ENCODE data around the gene SLC3A2.

Gene SLC3A2

DNA sequence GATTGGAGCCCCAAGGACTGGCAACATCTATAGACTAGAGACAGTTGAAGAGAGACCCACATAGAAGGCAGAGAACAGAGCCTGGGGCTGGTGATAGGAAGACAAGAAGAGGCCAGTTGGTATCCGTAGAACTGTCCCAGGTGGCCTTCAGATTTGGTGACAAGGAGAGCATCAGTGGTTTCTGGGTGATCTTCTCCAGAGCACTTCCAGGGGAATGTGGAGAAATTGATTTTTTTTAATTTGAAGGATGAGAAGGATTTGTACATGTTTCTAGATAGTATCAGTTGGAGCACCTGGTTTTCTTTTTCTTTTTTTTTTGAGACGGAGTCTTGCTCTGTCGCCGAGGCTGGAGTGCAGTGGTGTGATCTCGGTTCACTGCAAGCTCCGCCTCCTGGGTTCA is 14.8 kb downstream of the SLC3A2 start:
- ATAC-seq (replicated peaks; ENCODE audit: extremely low read depth, poor library complexity, severe bottlenecking), result no peak
- H3K4me1 Mint-ChIP-seq, result no peaks in the 10 kb centered on the region

DNA sequence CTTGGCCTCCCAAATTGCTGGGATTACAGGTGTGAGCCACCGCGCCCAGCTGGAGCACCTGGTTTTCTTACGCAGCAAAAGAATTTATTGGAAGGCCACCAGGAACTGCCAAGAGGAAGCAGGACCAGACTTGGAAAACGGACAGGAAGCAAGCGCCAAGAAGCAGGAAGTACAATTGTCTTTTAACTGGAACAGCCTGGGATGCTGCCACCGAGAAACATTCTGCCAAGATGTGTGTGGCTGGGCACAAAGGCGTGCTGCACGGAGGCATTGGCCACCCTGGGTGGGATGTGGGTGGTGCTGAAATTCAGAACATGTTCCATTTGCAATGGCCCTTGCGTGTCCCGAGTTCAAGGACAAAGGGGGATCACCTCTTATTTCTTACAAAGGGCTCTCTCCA is 15.4 kb downstream of the SLC3A2 start:
- H3K36me3 Mint-ChIP-seq (ENCODE audit: insufficient read depth), result no peaks in the 10 kb centered on the region
- no peaks in the 10 kb centered on the region for H3K9me3 Mint-ChIP-seq
- H3K4me3 Mint-ChIP-seq, result no peak overlapping the region
- DNase-seq (ENCODE audit: low spot score in 2 of 2) (no peak), ATAC-seq (replicated peaks; ENCODE audit: extremely low read depth, poor library complexity, severe bottlenecking) (no peak)
- H3K27me3 Mint-ChIP-seq, result peaks cover 36% of the 10 kb centered on the region
- no peak overlapping the region for H3K27ac Mint-ChIP-seq (ENCODE audit: low read depth)
- no peaks in the 10 kb centered on the region for H3K4me1 Mint-ChIP-seq

More for the DNA sequence above, 14.8 kb downstream of the SLC3A2 start:
- Mint-ChIP-seq H3K9me3 (no peaks in the 10 kb centered on the region), H3K27ac (ENCODE audit: low read depth) (no peak overlapping the region), H3K4me3 (no peak overlapping the region), H3K27me3 (peaks cover 34% of the 10 kb centered on the region), H3K36me3 (ENCODE audit: insufficient read depth) (no peaks in the 10 kb centered on the region)
- DNase-seq (ENCODE audit: low spot score in 2 of 2), result no peak

DNA sequence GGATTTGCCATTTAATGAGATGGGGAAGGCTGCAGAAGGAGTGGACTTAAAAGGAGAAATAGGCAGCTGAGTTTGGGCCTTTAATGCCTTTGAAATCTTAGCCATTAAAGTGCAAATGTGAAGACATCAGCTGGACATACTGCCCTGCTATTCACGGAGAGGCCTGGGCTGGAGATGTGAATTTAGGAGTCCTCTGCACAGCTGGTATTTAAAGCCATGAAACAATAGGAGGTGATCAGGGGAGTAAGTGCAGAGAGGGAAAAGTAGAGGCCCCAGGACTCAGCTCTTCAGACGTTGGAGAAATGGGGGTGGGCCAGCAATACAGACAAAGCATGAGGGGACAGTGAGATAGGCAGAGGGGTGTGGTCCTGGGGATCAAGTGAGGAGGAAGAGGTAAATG is 16.6 kb downstream of the SLC3A2 start:
- DNase-seq (ENCODE audit: low spot score in 2 of 2) (no peak), ATAC-seq (replicated peaks; ENCODE audit: extremely low read depth, poor library complexity, severe bottlenecking) (no peak)
- H3K36me3 Mint-ChIP-seq (ENCODE audit: insufficient read depth), result no peaks in the 10 kb centered on the region
- H3K4me1 Mint-ChIP-seq, result no peaks in the 10 kb centered on the region
- no peaks in the 10 kb centered on the region for H3K9me3 Mint-ChIP-seq
- no peak overlapping the region for H3K27ac Mint-ChIP-seq (ENCODE audit: low read depth)
- H3K27me3 Mint-ChIP-seq, result peaks cover 36% of the 10 kb centered on the region
- no peak overlapping the region for H3K4me3 Mint-ChIP-seq

DNA sequence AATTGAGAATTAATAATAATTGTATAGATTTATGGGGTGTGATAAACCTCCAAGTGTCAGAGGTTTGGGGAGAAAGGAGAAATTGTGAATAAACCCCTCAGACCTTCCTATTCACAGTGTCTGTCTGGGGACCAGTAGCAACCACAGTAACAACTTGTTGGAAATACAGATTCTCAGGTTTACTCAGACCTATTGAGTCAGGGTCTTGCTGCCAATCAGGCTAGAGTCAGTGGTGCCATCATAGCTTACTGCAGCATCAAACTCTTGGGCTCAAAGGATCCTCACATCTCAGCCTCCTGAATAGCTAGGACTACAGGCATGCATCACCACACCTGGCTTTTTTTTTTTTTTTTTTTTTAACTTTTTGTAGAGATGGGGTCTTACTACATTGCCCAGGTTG is 17.3 kb downstream of the SLC3A2 start:
- Mint-ChIP-seq H3K4me1 (no peaks in the 10 kb centered on the region), H3K4me3 (no peak overlapping the region), H3K36me3 (ENCODE audit: insufficient read depth) (no peaks in the 10 kb centered on the region), H3K27ac (ENCODE audit: low read depth) (no peak overlapping the region), H3K27me3 (peaks cover 36% of the 10 kb centered on the region), H3K9me3 (no peaks in the 10 kb centered on the region)
- no peak for DNase-seq (ENCODE audit: low spot score in 2 of 2)
- no peak for ATAC-seq (replicated peaks; ENCODE audit: extremely low read depth, poor library complexity, severe bottlenecking)

DNA sequence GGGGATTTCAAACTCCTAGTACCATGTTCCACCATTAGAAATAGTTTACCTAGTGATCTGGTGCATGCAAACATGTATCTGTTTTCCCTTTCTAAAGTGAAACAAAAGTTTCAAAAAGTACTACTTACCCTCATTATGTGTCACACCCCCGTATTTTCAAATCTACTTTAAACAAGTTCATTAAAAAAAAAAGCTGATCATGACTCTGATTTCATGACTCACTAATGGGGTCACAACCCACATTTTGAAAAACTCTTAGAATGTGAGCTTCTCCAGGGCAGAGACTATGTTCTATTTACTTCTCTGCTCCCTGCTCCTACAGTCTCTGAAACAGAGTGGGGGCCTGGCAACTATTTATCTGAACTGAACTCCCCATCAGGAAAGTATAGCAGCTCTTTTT is 22.2 kb downstream of the SLC3A2 start:
- peaks cover 25% of the 10 kb centered on the region for H3K27me3 Mint-ChIP-seq
- H3K36me3 Mint-ChIP-seq (ENCODE audit: insufficient read depth), result no peaks in the 10 kb centered on the region
- H3K4me1 Mint-ChIP-seq, result peaks cover 5% of the 10 kb centered on the region
- DNase-seq (ENCODE audit: low spot score in 2 of 2) (no peak), ATAC-seq (replicated peaks; ENCODE audit: extremely low read depth, poor library complexity, severe bottlenecking) (no peak)
- H3K4me3 Mint-ChIP-seq, result no peak overlapping the region
- H3K27ac Mint-ChIP-seq (ENCODE audit: low read depth), result no peak overlapping the region
- H3K9me3 Mint-ChIP-seq, result no peaks in the 10 kb centered on the region

DNA sequence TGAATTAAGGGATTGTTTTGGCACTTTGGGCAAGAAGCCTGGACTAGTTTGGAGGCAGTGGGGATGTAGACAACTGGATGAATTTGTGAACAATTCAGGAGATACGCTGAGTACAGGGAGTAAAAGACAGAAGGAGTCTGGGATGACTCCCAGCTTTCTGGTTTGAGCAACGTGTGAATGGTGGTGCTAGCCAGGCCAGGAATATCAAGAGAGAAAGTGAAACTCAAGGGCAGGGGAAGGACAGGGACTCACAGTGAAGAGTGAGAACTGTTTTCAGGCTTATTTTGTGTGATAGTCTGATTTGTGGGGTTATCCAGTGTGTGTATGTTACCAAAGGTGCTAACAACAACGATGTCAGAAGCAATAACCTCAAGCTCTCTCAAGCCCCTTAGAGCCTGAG is 24.6 kb downstream of the SLC3A2 start:
- H3K27me3 Mint-ChIP-seq, result peaks cover 27% of the 10 kb centered on the region
- H3K36me3 Mint-ChIP-seq (ENCODE audit: insufficient read depth), result no peaks in the 10 kb centered on the region
- H3K9me3 Mint-ChIP-seq, result no peaks in the 10 kb centered on the region
- ATAC-seq (replicated peaks; ENCODE audit: extremely low read depth, poor library complexity, severe bottlenecking) (no peak), DNase-seq (ENCODE audit: low spot score in 2 of 2) (no peak)
- peaks cover 5% of the 10 kb centered on the region for H3K4me1 Mint-ChIP-seq
- no peak overlapping the region for H3K27ac Mint-ChIP-seq (ENCODE audit: low read depth)
- H3K4me3 Mint-ChIP-seq, result no peak overlapping the region

DNA sequence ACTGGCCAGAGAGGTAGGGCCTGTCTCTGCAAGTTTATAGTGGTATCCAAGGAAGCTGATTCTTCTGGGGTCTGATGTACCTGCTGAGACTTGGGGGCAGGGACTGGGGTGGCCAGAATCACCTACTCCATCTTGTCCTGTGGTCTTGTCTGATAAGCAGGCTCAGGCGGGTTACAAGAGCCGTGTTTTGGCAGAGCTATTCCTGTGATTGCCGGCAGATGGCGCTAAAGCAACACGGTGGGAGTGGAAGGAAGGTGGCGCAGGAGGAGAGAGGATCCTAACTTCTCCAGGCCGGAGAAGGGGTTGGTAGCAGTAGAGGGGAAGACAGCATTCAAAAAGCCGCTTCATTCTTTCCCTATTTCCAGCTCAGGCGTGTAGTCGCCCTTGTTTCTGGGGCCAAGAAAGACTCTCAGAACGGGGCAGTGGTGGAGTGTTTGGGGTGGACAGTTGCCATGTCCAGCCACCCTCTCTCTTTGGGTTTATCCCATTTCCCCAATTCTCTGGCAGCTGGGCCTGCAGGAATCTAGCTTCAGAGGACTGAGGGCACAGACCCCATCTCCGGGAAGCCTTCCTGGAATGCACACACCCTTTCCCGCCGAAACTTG is 25.3 kb downstream of the SLC3A2 start:
- Mint-ChIP-seq H3K27ac (ENCODE audit: low read depth) (no peak overlapping the region), H3K27me3 (peaks cover 26% of the 10 kb centered on the region), H3K4me3 (no peak overlapping the region), H3K4me1 (peaks cover 5% of the 10 kb centered on the region), H3K9me3 (no peaks in the 10 kb centered on the region), H3K36me3 (ENCODE audit: insufficient read depth) (no peaks in the 10 kb centered on the region)
- peak; percentile 49 for ATAC-seq (replicated peaks; ENCODE audit: extremely low read depth, poor library complexity, severe bottlenecking)
- peak; percentile 63 to 75 for DNase-seq (ENCODE audit: low spot score in 2 of 2)

DNA sequence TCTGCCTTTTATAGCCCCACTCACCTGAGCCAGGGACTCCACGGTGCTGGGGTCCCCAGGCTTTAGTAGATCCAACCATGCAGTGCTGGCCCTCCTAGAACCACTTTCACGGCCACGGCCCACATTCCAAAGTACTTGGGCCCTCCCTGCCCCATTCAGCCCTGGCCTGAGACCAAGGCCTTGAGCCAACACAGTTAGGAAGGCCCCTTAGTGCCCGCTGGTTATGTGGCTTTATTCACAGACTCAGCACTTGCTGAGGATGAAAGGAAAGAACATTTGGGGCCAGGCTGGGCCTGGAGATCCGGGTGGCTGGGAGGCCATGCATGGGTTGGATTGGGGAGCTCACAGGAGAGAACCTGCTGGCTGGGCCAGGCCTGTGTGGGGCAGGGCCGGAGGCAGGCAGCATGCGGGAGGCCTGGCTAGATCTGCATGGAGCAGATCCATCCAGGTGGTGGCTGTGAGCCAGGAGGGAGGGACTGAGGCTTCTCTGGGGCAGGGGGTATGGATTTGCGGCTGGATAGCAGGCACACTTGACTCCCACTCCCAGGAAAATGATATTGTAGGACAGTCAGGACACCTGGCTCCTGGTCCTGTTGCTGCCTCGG is 27.9 kb downstream of the SLC3A2 start:
- ATAC-seq (replicated peaks; ENCODE audit: extremely low read depth, poor library complexity, severe bottlenecking) (no peak), DNase-seq (ENCODE audit: low spot score in 2 of 2) (no peak)
- H3K27ac Mint-ChIP-seq (ENCODE audit: low read depth), result no peak overlapping the region
- no peak overlapping the region for H3K4me3 Mint-ChIP-seq
- no peaks in the 10 kb centered on the region for H3K9me3 Mint-ChIP-seq
- peaks cover 38% of the 10 kb centered on the region for H3K27me3 Mint-ChIP-seq
- H3K36me3 Mint-ChIP-seq (ENCODE audit: insufficient read depth), result no peaks in the 10 kb centered on the region
- H3K4me1 Mint-ChIP-seq, result peaks cover 11% of the 10 kb centered on the region

DNA sequence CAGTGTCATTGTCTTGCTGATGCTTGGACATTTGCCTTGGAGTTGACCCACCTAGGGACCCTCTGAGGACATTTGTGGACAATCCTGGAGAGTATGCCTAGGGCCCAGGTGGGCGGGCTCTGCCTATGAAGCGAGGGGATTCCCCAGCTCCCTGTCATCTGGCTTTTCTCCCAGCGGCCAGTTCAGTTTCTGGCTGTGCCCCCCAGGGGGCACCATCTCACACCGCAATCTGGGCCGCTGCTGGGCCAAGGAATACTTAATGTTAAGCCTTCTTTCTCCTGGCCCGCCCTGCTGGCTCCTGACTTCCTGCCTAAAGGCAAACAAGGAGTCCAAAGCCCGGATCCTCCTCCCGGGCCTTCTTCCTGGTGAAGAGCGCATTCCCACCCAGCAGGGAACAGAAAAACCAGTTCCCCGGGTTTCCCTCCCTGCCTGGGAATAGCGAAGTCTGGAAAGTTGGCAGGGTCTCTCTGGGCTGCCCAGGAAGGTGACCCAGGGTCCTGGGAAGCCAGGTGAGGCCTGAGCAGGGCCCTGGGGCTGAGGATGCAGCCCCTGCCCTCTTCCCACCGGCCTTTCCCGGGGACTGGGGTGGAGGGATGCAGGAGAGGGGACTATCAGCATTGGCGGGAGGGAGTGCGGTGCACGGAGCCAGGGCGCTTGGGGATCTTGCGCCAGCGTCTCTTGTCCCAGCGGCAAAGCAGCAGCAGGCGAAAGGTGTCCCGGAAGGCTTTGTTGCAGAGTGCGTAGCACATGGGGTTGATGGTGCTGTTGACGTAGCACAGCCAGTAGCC is 28.6 kb downstream of the SLC3A2 start:
- DNase-seq (ENCODE audit: low spot score in 2 of 2), result no peak
- ATAC-seq (replicated peaks; ENCODE audit: extremely low read depth, poor library complexity, severe bottlenecking), result no peak
- H3K27me3 Mint-ChIP-seq, result peaks cover 38% of the 10 kb centered on the region
- no peak overlapping the region for H3K27ac Mint-ChIP-seq (ENCODE audit: low read depth)
- no peaks in the 10 kb centered on the region for H3K36me3 Mint-ChIP-seq (ENCODE audit: insufficient read depth)
- H3K4me3 Mint-ChIP-seq, result no peak overlapping the region
- H3K9me3 Mint-ChIP-seq, result no peaks in the 10 kb centered on the region
- H3K4me1 Mint-ChIP-seq, result peaks cover 11% of the 10 kb centered on the region

DNA sequence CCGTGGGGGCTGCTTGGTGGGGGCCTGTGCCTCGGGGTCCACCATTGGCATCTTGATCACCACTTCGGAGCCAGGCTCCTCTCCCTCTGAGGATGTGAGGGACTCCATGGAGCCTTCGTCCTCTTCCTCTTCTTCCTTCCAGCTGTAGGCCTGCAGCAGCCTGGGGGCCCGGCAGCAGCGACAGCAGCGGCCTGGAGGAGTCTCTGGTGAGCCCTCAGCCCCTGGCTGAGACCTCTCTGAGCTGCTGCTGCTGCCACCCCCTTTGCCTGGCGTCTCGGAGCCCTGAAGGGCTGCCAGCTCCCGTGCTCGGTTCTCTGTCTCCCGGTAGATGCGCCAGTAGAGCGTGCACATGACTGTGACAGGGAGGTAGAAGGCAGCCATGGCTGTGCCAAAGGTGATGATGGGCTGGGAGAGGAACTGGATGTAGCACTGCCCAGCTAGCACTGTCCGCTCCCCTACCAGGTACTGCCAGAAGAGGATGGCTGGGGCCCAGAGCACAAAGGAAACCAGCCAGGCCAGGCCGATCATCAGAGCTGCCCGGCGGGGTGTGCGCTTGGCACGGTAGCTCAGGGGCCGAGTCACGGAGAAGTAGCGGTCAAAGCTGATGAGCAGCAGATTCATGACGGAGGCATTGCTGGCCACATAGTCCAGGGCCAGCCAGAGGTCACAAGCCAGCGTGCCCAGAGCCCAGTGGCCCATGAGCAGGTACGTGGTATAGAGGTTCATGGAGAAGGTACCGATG is 29.6 kb downstream of the SLC3A2 start:
- Mint-ChIP-seq H3K27me3 (peaks cover 38% of the 10 kb centered on the region), H3K27ac (ENCODE audit: low read depth) (no peak overlapping the region), H3K4me3 (no peak overlapping the region), H3K36me3 (ENCODE audit: insufficient read depth) (no peaks in the 10 kb centered on the region), H3K4me1 (peaks cover 8% of the 10 kb centered on the region), H3K9me3 (no peaks in the 10 kb centered on the region)
- ATAC-seq (replicated peaks; ENCODE audit: extremely low read depth, poor library complexity, severe bottlenecking) (no peak), DNase-seq (ENCODE audit: low spot score in 2 of 2) (no peak)

DNA sequence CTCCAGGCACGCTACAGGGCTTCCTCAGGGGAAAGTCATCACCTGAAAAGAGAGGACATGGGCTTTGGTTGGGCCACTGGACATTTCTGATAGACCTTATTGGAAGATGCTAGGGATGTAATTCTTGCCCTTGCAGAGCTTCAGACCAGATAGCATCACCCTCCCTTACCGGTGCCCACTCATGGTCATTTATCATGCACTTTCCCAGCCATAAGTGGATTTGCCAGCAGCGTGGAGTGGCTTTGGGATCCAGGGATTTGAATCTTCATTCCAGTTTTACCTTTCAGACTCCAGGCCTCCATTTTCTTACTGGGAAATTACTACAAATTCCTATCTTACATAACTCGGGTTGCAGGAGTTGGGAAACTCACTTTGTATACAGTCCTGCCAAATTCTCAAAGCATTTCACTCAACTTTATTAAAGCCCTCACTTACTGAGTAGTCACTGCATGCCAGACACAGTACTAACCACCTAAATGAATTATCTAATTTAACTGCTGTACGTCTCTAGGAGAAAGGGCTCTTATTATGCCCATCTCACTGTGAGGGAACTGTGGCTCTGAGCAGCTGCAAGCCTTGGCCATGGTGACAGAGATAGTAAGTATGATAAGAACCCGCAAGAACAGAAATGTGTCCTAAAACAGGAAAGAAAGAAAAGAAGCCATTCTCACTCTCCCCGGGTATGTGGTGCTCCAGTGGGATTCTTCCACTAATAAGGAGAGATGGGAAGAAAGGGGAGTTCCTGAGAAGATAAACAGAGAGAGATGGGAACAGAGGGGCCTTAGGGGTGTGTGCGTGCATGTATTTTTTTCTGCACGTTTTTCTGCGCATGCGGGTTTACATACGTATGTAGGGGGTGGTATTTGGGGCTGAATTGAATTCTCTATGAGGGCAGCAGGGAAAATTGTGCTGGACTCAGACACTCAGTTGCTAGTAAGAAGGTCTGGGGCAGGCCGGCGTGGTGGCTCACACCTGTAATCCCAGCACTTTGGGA is 30.7 kb downstream of the SLC3A2 start:
- ATAC-seq (replicated peaks; ENCODE audit: extremely low read depth, poor library complexity, severe bottlenecking) (no peak), DNase-seq (ENCODE audit: low spot score in 2 of 2) (no peak)
- Mint-ChIP-seq H3K27me3 (peaks cover 38% of the 10 kb centered on the region), H3K4me1 (peaks cover 6% of the 10 kb centered on the region), H3K27ac (ENCODE audit: low read depth) (no peak overlapping the region), H3K36me3 (ENCODE audit: insufficient read depth) (no peaks in the 10 kb centered on the region), H3K4me3 (no peak overlapping the region), H3K9me3 (no peaks in the 10 kb centered on the region)

DNA sequence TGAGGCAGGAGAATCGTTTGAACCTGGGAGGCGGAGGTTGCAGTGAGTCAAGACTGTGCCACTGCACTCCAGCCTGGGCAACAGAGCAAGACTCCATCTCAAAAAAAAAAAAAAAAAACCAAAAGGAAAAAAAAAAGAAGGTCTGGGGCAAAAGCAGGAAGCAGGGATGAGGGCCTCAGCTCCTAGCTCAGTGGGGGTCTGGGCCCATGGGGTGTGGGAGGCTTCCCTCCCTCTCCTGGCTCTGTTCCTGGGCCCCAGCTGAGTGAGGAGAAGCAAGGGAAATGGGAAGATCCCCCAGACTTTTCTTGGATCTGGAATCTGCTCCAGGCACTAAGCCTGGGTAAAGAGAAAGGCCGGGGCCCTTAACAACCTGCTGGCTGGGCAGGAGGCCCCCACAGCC is 31.6 kb downstream of the SLC3A2 start:
- Mint-ChIP-seq H3K9me3 (no peaks in the 10 kb centered on the region), H3K36me3 (ENCODE audit: insufficient read depth) (no peaks in the 10 kb centered on the region), H3K4me1 (peaks cover 6% of the 10 kb centered on the region), H3K27ac (ENCODE audit: low read depth) (no peak overlapping the region), H3K27me3 (peaks cover 37% of the 10 kb centered on the region), H3K4me3 (no peak overlapping the region)
- DNase-seq (ENCODE audit: low spot score in 2 of 2) (no peak), ATAC-seq (replicated peaks; ENCODE audit: extremely low read depth, poor library complexity, severe bottlenecking) (no peak)
